Measurements from ENCODE around the gene SHFL. TPM values are rescaled to one million over a fixed set of nuclear protein-coding genes. Genes with fewer than 3 reads are reported as not detected.
A peak's percentile ranks its signal among the peaks of the same experiment; 100 is the strongest.

SHFL gene
- total RNA-seq, 4 donors from 2014 or later, result 18.5 to 46.1 (median 32.6) TPM

- Histone ChIP-seq H3K4me3 (replicated peaks in 1 of 3) (no peak within 1 kb of the TSS), H3K36me3 (peaks cover 57 to 58% of the 10 kb centered on the region in 2 donors), H3K9me3 (no peaks in the 10 kb centered on the region), H3K27me3 (no peaks in the 10 kb centered on the region), H3K4me1 (peaks cover 7 to 9% of the 10 kb centered on the region in 2 donors), H3K27ac (no peak within 1 kb of the TSS)
- no peak for DNase-seq
- 71 to 83% methylated on average over 7 to 8 of the region's 8 CpGs for WGBS, 2 donors
- TF ChIP-seq POLR2A (IDR thresholded peaks at IDR 0.05) (no peak), CTCF (IDR thresholded peaks at IDR 0.05) (no peak)
- intact Hi-C loops (cut with DNase I), result loop anchor here (10.0 kb wide), 1 partner anchor 143 kb away; the partner anchor contains the start of gene MRPL4
Observed at GRCh38 chr19:10111405-10111811, 25.3 kb downstream of the SHFL start, which contains the start of gene P2RY11. Gene P2RY11, plus strand, starts transcription at chr19:10111693. Its CDS starts 29 bp downstream, at chr19:10111722.

- DNase-seq, result no peak
- Histone ChIP-seq H3K9me3 (no peaks in the 10 kb centered on the region), H3K27me3 (no peaks in the 10 kb centered on the region), H3K4me1 (peaks cover 0 to 1% of the 10 kb centered on the region in 2 donors), H3K36me3 (peaks cover 65 to 66% of the 10 kb centered on the region in 2 donors), H3K27ac (no peak overlapping the region), H3K4me3 (replicated peaks in 1 of 3) (no peak overlapping the region)
- no peak for TF ChIP-seq CTCF (IDR thresholded peaks at IDR 0.05)
- TF ChIP-seq POLR2A (IDR thresholded peaks at IDR 0.05), result no peak
- intact Hi-C loops (cut with DNase I), result loop anchor here (10.0 kb wide), 1 partner anchor 143 kb away; the partner anchor contains the start of gene MRPL4
- 74 to 77% methylated on average over 18 to 20 of the region's 23 CpGs for WGBS, 2 donors
Observed at GRCh38 chr19:10112037-10112761, 26.1 kb downstream of the SHFL start.

- intact Hi-C loops (cut with DNase I), result loop anchor here (10.0 kb wide), 1 partner anchor 142 kb away; the partner anchor contains the start of gene MRPL4
- Histone ChIP-seq H3K27me3 (no peaks in the 10 kb centered on the region), H3K4me3 (replicated peaks in 1 of 3) (no peak overlapping the region), H3K4me1 (no peaks in the 10 kb centered on the region), H3K9me3 (no peaks in the 10 kb centered on the region), H3K36me3 (peaks cover 63 to 67% of the 10 kb centered on the region in 2 donors), H3K27ac (no peak overlapping the region)
- WGBS, 2 donors, result 15 to 39% methylated on average over 18 to 22 of the region's 25 CpGs
- TF ChIP-seq CTCF (IDR thresholded peaks at IDR 0.05), result peak in 4 of 6 experiments; percentile 18 to 59 (median 38)
- no peak for TF ChIP-seq POLR2A (IDR thresholded peaks at IDR 0.05)
- peak in 1 of 2 donors; percentile 37 for DNase-seq
Observed at GRCh38 chr19:10112895-10113591, 26.9 kb downstream of the SHFL start.

GRCh38 chr19:10113592-10113963, 27.5 kb downstream of the SHFL start:
- Histone ChIP-seq H3K9me3 (no peaks in the 10 kb centered on the region), H3K27ac (no peak overlapping the region), H3K4me3 (replicated peaks in 1 of 3) (no peak overlapping the region), H3K4me1 (peaks cover 0 to 1% of the 10 kb centered on the region in 2 donors), H3K36me3 (peaks cover 58 to 65% of the 10 kb centered on the region in 2 donors), H3K27me3 (no peaks in the 10 kb centered on the region)
- intact Hi-C loops (cut with DNase I), result loop anchor here (10.0 kb wide), 1 partner anchor 141 kb away; the partner anchor contains the start of gene MRPL4
- WGBS, 2 donors, result 74 to 86% methylated on average over 17 to 19 of the region's 19 CpGs
- no peak for DNase-seq
- TF ChIP-seq POLR2A (IDR thresholded peaks at IDR 0.05), result no peak
- TF ChIP-seq CTCF (IDR thresholded peaks at IDR 0.05), result no peak
